Ascending aorta (tissue), 2 donors: ENCODE data around the gene FUT7. TPM values are rescaled to one million over a fixed set of nuclear protein-coding genes. Genes with fewer than 3 reads are reported as not detected.

Experiments
- DNase-seq, 2 donors: peaks; one replicate each; pipeline ENCODE4 v3.0.0-alpha.2; 2019; ENCODE audit warnings: low spot score in 2 of 2
- H3K27ac ChIP-seq, 2 donors: fragments of 200-600 bp; sonication (generic); one replicate each; pipeline ENCODE4 v1.5.1; 2016 to 2017; ENCODE audit warnings: mild to moderate bottlenecking in 1 of 2
- H3K27me3 ChIP-seq: fragments of 200-600 bp; sonication (generic); one replicate; pipeline ENCODE4 v1.5.1; 2017
- H3K36me3 ChIP-seq, 2 donors: fragments of 200-600 bp; sonication (generic); one replicate each; pipeline ENCODE4 v1.5.1; 2016
- H3K4me1 ChIP-seq, 2 donors: fragments of 200-600 bp; sonication (generic); one replicate each; pipeline ENCODE4 v1.5.1; 2016 to 2017; ENCODE audit warnings: mild to moderate bottlenecking in 1 of 2
- H3K4me3 ChIP-seq, 2 donors: fragments of 200-600 bp; sonication (generic); one replicate each; pipeline ENCODE4 v1.5.1; 2016 to 2017; ENCODE audit warnings: mild to moderate bottlenecking in 1 of 2
- H3K9me3 ChIP-seq, 2 donors: fragments of 200-600 bp; sonication (generic); one replicate each; pipeline ENCODE4 v1.5.1; 2016
- intact Hi-C: fragments of 100-400 bp; cut with DNase I; formaldehyde crosslinking; loops from one replicate; pipeline ENCODE4 v1.15.1; 2023
- total RNA-seq: library from RNA; depleted of rRNA; stranded (reverse); fragments of >200 nt; gene quantifications from one replicate; pipeline ENCODE4 v1.1.0, GENCODE V29; 2016
- TF ChIP-seq, protein P1 (sequence below), 3 experiments: fragments of 200-600 bp in 2 of 3; fragments of 450-650 bp in 1 of 3; sonication (generic) in 2 of 3; IDR thresholded peaks; one replicate each; pipeline ENCODE4 v1.5.1; 2016 to 2019; ENCODE audit warnings: antibody characterized with exemption in 3 of 3, mild to moderate bottlenecking in 1 of 3, moderate library complexity in 1 of 3

The FUT7 gene
- total RNA-seq, 1 donor from 2014 or later, result not detected

DNA sequence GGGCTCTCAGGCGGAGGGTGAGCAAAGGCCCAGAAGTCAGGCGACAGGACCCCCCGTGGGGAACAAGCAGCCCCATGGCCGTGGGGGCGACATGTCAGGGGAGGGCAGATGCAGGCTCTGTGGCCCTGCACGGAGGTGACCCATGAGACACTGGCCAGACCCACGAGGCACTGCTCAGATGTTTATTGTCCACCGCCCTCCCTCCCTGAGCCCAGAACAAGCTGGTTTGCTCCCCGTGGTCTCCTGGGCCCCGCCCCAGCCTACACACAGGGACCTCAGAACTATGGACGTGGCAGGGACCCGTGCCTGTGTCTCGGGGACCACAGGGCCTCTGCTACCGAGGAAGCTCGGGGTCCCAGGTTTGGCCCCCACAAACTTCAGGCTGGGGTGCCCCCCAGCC is 1.9 kb downstream of the FUT7 start:
- TF ChIP-seq, protein P1, sequence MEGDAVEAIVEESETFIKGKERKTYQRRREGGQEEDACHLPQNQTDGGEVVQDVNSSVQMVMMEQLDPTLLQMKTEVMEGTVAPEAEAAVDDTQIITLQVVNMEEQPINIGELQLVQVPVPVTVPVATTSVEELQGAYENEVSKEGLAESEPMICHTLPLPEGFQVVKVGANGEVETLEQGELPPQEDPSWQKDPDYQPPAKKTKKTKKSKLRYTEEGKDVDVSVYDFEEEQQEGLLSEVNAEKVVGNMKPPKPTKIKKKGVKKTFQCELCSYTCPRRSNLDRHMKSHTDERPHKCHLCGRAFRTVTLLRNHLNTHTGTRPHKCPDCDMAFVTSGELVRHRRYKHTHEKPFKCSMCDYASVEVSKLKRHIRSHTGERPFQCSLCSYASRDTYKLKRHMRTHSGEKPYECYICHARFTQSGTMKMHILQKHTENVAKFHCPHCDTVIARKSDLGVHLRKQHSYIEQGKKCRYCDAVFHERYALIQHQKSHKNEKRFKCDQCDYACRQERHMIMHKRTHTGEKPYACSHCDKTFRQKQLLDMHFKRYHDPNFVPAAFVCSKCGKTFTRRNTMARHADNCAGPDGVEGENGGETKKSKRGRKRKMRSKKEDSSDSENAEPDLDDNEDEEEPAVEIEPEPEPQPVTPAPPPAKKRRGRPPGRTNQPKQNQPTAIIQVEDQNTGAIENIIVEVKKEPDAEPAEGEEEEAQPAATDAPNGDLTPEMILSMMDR (IDR thresholded peaks at IDR 0.05), result no peak
- Histone ChIP-seq H3K36me3 (no peaks in the 10 kb centered on the region), H3K9me3 (no peaks in the 10 kb centered on the region), H3K27ac (no peak overlapping the region), H3K4me3 (no peak overlapping the region), H3K27me3 (no peaks in the 10 kb centered on the region), H3K4me1 (peaks cover 17 to 21% of the 10 kb centered on the region in 2 donors)
- no peak for DNase-seq
- intact Hi-C loops, result no loop called here

DNA sequence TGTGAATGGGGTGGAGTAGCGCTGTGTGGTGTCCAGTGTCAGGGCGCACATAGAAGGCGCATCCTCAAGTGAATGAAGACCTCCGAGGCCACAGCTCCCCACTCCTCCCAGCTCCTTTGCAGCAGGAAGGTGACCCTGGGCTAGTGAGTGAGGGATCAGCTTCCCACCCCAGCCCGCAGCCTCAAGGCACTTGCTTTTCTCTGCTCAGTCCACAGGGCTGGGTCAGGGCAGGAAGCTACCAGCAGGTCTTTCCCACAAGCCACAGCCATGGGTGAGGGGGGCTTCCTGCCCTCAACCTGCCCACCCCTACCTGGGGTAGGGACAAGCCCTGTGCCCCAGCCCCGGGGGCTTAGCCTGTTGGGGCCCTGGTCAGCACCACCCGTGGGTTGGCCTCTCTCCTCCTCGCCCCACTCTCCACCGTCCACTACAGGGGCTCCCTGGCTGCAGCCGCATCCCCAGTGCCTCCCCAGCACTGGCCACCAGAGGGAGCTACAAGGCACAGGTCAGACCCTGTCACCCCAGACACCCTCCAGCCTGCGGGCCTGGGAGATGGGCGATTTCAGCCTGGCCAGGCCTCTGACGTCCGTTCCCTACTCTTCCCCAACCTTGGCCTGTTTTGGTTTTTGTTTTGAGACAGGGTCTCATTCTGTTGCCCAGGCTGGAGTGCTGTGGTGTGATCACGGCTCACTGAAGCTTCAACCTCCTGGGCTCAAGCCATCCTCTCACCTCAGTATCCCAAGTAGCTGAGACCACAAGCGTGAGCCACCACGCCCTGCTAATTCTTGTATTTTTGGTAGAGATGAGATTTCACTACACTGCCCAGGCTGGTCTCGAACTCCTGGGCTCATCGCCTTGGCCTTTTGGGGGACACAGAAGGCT is 2.6 kb downstream of the FUT7 start:
- Histone ChIP-seq H3K36me3 (no peaks in the 10 kb centered on the region), H3K9me3 (no peaks in the 10 kb centered on the region), H3K27me3 (no peaks in the 10 kb centered on the region), H3K4me3 (peak overlapping the region; percentile 71 to 94), H3K4me1 (peaks cover 17% of the 10 kb centered on the region in 2 donors), H3K27ac (no peak overlapping the region)
- peak in 1 of 2 donors; percentile 87 for DNase-seq
- TF ChIP-seq, protein P1 (IDR thresholded peaks at IDR 0.05), result peak; percentile 68 to 88 (median 86)
- intact Hi-C loops, result loop anchor here (2.0 kb wide), 3 partner anchors 80 to 238 kb away; partner anchors contain the start of genes PHPT1 and TMEM141

DNA sequence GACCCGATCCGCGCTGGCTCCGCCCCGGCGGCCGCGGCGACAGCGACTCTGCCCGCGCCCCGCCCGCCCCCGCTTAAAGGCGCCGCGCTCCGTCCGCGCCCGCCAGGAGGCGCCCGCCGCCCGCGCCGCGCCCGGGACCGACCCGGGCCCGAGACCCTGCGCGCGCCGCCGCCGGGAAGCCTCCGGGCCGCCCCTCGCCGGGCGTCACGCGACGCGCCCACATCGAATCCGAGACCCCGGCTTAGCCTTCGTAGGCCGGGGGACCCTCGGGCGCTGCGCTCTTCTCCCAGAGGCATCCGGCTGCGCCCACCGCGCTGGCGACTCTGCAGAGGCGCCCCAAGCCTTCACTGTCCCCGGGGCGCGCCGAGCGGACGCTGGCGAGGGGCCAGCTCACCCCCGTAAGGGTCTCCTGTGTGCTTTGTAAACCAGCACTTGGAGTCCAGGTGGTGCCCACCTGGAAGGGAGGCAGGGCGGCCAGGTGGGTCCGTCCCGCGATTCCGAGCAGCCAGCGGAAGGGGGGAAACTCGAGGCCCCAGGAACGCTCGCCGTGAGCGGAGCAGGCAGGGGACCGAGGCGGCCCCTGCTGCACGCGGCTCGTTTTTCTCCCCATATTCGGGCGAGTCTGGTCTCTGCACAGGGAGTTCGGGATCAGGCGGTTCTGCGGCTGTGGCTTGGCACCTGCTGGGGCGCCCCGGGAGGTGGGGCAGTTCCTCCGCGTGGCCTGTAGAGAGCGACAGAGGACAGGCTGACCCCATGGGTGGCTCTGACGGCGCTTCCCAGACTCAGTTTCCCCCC is 3.4 kb downstream of the FUT7 start:
- no peak for DNase-seq
- peak overlapping the region; percentile 71 to 94 for H3K4me3 ChIP-seq
- H3K36me3 ChIP-seq, result no peaks in the 10 kb centered on the region
- H3K9me3 ChIP-seq, result no peaks in the 10 kb centered on the region
- peak overlapping the region in 1 of 2 donors; percentile 62 for H3K27ac ChIP-seq
- H3K4me1 ChIP-seq, result peaks cover 17% of the 10 kb centered on the region in 2 donors
- TF ChIP-seq, protein P1 (IDR thresholded peaks at IDR 0.05), result peak in 2 of 3 experiments; percentile 25 to 31
- intact Hi-C loops, result loop anchor here (1.0 to 2.0 kb wide), 4 partner anchors 36 to 238 kb away; partner anchors contain the start of genes PAXX, PHPT1 and TMEM141
- H3K27me3 ChIP-seq, result no peaks in the 10 kb centered on the region

DNA sequence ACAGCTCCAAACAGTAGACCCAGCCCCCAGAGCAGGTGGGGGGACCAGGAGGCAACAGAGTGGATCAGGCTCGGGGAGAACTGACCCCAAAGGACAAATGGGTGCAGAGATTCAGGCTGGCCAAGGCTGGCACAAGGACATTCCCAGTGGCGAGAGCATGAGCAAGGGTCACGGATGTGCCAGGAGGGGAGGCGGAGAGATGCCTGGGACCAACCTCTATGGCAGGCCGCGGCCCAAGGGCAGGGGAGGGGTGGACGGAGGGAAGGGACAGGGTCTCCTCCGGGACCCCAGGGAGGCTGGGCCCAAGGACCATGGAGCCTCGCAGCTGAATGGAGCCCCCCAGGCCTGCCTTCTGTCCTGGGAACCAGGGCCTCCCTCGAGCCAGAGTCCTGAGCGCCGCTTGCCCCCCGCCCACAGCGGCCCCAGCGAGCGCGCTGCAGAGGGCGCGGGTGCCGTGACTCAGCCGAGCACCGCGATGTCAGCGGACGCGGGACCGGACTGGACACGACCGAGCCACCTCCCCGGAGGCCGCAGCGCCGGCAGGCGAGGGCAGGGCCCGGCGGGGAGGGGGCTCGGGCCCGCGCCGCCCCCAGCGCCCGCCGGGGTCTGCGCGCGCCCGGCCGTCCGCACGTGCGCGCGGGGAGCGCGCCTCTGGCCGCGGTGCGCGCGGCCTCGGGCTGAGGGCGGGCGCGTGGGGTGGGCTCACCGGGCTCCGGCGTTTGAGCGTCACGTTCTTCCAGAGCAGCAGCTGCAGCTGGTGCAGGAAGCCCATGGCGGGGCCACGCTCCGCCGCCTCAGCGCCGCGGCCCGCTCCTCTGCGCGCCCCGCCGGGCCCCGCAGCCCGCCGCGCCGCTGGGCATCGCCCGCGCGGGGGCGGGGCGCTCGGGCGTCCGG is 4.3 kb downstream of the FUT7 start, which contains the start of gene ABCA2:
ABCA2 (minus strand) TSS at position 869 of the 894 bp plus-strand sequence; CDS start at position 772, 97 bp downstream.
- Histone ChIP-seq H3K4me1 (peaks cover 17% of the 10 kb centered on the region in 2 donors), H3K27ac (peak within 1 kb of the TSS; percentile 53 to 62), H3K4me3 (peak within 1 kb of the TSS; percentile 71 to 94), H3K27me3 (no peaks in the 10 kb centered on the region), H3K9me3 (no peaks in the 10 kb centered on the region), H3K36me3 (no peaks in the 10 kb centered on the region)
- DNase-seq, result no peak
- TF ChIP-seq, protein P1 (IDR thresholded peaks at IDR 0.05), result no peak
- intact Hi-C loops, result loop anchor here (1.0 to 2.0 kb wide), 4 partner anchors 35 to 237 kb away; partner anchors contain the start of genes PAXX, PHPT1 and TMEM141
